ENCODE results near the gene SLCO3A1. TPM values are rescaled to one million over a fixed set of nuclear protein-coding genes. Genes with fewer than 3 reads are reported as not detected.

Gene SLCO3A1
- total RNA-seq, 1 experiment from 2014 or later, result 5.1 TPM

DNA sequence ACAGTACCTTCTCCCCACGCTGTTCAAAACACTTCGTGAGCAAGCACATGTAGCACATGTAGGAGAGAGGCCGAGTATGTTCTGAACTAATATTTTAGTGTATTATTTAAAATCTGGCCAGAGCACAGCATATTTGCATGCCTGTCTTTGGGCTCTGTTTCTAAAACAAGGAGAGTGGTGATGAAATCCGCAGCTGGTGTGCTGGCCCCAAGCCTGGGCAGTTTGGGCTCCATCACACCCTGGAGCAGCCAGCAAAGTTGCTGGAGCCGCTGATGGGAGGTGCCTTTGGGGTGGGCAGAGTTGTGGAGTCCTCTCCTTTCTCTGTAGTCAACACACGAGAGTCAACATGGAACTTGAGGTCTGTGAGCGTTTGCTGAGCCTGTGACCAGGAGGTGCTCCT, 116.6 kb downstream of the SLCO3A1 start (continued):
- TF ChIP-seq, protein P1, sequence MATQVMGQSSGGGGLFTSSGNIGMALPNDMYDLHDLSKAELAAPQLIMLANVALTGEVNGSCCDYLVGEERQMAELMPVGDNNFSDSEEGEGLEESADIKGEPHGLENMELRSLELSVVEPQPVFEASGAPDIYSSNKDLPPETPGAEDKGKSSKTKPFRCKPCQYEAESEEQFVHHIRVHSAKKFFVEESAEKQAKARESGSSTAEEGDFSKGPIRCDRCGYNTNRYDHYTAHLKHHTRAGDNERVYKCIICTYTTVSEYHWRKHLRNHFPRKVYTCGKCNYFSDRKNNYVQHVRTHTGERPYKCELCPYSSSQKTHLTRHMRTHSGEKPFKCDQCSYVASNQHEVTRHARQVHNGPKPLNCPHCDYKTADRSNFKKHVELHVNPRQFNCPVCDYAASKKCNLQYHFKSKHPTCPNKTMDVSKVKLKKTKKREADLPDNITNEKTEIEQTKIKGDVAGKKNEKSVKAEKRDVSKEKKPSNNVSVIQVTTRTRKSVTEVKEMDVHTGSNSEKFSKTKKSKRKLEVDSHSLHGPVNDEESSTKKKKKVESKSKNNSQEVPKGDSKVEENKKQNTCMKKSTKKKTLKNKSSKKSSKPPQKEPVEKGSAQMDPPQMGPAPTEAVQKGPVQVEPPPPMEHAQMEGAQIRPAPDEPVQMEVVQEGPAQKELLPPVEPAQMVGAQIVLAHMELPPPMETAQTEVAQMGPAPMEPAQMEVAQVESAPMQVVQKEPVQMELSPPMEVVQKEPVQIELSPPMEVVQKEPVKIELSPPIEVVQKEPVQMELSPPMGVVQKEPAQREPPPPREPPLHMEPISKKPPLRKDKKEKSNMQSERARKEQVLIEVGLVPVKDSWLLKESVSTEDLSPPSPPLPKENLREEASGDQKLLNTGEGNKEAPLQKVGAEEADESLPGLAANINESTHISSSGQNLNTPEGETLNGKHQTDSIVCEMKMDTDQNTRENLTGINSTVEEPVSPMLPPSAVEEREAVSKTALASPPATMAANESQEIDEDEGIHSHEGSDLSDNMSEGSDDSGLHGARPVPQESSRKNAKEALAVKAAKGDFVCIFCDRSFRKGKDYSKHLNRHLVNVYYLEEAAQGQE (IDR thresholded peaks at IDR 0.05; ENCODE audit: low read depth), result no peak
- TF ChIP-seq ZFX (IDR thresholded peaks at IDR 0.05), result no peak
- no peak for TF ChIP-seq CEBPB (IDR thresholded peaks at IDR 0.05; ENCODE audit: low read depth)
- no peak for TF ChIP-seq YY1 (IDR thresholded peaks at IDR 0.05; ENCODE audit: extremely low read depth, insufficient replicate concordance, low read depth, low read length)
- no peak for TF ChIP-seq CBX3 (IDR thresholded peaks at IDR 0.05; ENCODE audit: low read depth)
- TF ChIP-seq, protein P2, sequence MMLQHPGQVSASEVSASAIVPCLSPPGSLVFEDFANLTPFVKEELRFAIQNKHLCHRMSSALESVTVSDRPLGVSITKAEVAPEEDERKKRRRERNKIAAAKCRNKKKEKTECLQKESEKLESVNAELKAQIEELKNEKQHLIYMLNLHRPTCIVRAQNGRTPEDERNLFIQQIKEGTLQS (IDR thresholded peaks at IDR 0.05), result no peak
- no peak for TF ChIP-seq EZH2 (IDR thresholded peaks at IDR 0.05)
- TF ChIP-seq POLR2A (IDR thresholded peaks at IDR 0.05; ENCODE audit: borderline replicate concordance, extremely low read depth, insufficient read depth, insufficient read length), result no peak

DNA sequence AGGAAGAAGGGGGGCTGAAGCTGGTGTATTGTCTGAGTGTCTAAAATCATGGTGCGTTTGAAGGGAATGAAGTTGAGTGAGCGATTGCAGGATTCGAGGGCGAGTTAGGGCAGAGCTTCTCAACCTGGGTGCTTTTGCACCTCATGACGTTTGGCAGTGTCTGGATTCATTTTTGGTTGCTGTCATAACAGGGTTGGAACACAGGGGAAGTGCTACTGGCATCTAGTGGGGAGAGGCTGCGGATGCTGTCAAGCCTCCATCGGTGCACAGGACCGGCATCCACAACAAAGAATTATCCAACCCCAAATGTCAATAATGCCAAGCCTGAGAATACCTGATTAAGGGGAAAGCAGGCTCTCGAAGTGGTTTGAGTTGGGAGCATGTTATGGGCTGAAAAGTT, 120.0 kb downstream of the SLCO3A1 start:
- ChIA-PET POLR2A (no interaction called here), RAD21 (ENCODE audit: low non-redundant PET in 1 of 2, low total read pairs in 2 of 2, uncharacterized antibody in 2 of 2, unreplicated experiment in 2 of 2) (no interaction called here), CTCF (no interaction called here)
- DNase-seq (ENCODE audit: low read depth, low spot score) (no peak), ATAC-seq (0 out of 2 replicates have a peak, but pooled peaks have one; percentile 44)
- H3K4me2 ChIP-seq (ENCODE audit: low read length), result no peak overlapping the region
- H2AFZ ChIP-seq (ENCODE audit: low read depth, low read length, poor library complexity, severe bottlenecking), result no peak overlapping the region
- TF ChIP-seq, protein P3, sequence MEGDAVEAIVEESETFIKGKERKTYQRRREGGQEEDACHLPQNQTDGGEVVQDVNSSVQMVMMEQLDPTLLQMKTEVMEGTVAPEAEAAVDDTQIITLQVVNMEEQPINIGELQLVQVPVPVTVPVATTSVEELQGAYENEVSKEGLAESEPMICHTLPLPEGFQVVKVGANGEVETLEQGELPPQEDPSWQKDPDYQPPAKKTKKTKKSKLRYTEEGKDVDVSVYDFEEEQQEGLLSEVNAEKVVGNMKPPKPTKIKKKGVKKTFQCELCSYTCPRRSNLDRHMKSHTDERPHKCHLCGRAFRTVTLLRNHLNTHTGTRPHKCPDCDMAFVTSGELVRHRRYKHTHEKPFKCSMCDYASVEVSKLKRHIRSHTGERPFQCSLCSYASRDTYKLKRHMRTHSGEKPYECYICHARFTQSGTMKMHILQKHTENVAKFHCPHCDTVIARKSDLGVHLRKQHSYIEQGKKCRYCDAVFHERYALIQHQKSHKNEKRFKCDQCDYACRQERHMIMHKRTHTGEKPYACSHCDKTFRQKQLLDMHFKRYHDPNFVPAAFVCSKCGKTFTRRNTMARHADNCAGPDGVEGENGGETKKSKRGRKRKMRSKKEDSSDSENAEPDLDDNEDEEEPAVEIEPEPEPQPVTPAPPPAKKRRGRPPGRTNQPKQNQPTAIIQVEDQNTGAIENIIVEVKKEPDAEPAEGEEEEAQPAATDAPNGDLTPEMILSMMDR (IDR thresholded peaks at IDR 0.05 in 2 of 3, conservative IDR thresholded peaks at IDR 0.05 in 1 of 3; ENCODE audit: borderline replicate concordance in 1 of 3, insufficient read depth in 1 of 3, low read depth in 2 of 3, low read length in 2 of 3), result peak in 1 of 3 experiments; percentile 15; a peak in 1 of 6 replicates
- peak; percentile 48; the same call in 1 of the 2 replicates for TF ChIP-seq RAD21 (IDR thresholded peaks at IDR 0.05; ENCODE audit: low read depth)
- TF ChIP-seq, protein P2 (IDR thresholded peaks at IDR 0.05), result no peak
- no peak for TF ChIP-seq POLR2AphosphoS5 (IDR thresholded peaks at IDR 0.05; ENCODE audit: low read depth, low read length)
- TF ChIP-seq, protein P4, sequence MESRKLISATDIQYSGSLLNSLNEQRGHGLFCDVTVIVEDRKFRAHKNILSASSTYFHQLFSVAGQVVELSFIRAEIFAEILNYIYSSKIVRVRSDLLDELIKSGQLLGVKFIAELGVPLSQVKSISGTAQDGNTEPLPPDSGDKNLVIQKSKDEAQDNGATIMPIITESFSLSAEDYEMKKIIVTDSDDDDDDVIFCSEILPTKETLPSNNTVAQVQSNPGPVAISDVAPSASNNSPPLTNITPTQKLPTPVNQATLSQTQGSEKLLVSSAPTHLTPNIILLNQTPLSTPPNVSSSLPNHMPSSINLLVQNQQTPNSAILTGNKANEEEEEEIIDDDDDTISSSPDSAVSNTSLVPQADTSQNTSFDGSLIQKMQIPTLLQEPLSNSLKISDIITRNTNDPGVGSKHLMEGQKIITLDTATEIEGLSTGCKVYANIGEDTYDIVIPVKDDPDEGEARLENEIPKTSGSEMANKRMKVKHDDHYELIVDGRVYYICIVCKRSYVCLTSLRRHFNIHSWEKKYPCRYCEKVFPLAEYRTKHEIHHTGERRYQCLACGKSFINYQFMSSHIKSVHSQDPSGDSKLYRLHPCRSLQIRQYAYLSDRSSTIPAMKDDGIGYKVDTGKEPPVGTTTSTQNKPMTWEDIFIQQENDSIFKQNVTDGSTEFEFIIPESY (IDR thresholded peaks at IDR 0.05; ENCODE audit: extremely low read depth, insufficient replicate concordance, low read length), result no peak
- no peak for TF ChIP-seq YY1 (IDR thresholded peaks at IDR 0.05; ENCODE audit: extremely low read depth, insufficient replicate concordance, low read depth, low read length)
- TF ChIP-seq CEBPB (IDR thresholded peaks at IDR 0.05; ENCODE audit: low read depth), result no peak
- TF ChIP-seq ZNF274 (IDR thresholded peaks at IDR 0.05; ENCODE audit: low read depth, low read length), result no peak
- intact Hi-C loops (cut with micrococcal nuclease), result no loop called here
- no peaks in the 10 kb centered on the region for H3K79me2 ChIP-seq (ENCODE audit: insufficient read depth, low read length)
- no peaks in the 10 kb centered on the region for H3K9me3 ChIP-seq (ENCODE audit: control insufficient read depth in 1 of 2, insufficient read depth in 1 of 2, low read depth in 1 of 2, low read length in 2 of 2)
- BruUV-seq (replicated peaks), result no TSS peak
- no peak overlapping the region for H3K4me3 ChIP-seq (replicated peaks in 1 of 2; ENCODE audit: low read depth in 1 of 2, low read length in 2 of 2)
- no peaks in the 10 kb centered on the region for H3K36me3 ChIP-seq (ENCODE audit: control insufficient read depth in 1 of 2, insufficient read depth in 2 of 2, low read length in 2 of 2)
- H3K27ac ChIP-seq (ENCODE audit: low read depth, low read length), result no peak overlapping the region
- H3K27me3 ChIP-seq (ENCODE audit: insufficient read depth, low read length), result no peaks in the 10 kb centered on the region; the same call in 1 of the 2 replicates
- no peaks in the 10 kb centered on the region for H4K20me1 ChIP-seq (ENCODE audit: insufficient read depth)
- no peaks in the 10 kb centered on the region for H3K9me2 ChIP-seq (ENCODE audit: insufficient read depth)
- H3K4me1 ChIP-seq (ENCODE audit: control insufficient read depth in 1 of 2, insufficient read depth in 2 of 2, low read length in 2 of 2), result peaks cover 0 to 4% of the 10 kb centered on the region in 2 experiments; a peak in 1 of 4 replicates
- no peak overlapping the region for H3K9ac ChIP-seq (ENCODE audit: low read length)

Measured in HCT116 (cell line).